NCI-H1417 treated with DMSO at 0.1 percent for 48 hours (cell line): ENCODE results near the gene CLCN1.
A peak's percentile ranks its signal among the peaks of the same experiment; 100 is the strongest.
"Not testable (repeated sequence)": the region's sequence is repeated elsewhere in the genome, so short reads cannot be mapped to it uniquely, and the experiment has no call there.

Experiments
- DNase-seq: peaks from one replicate; lab custom pipeline; 2025; lab: John Stamatoyannopoulos, UW

Gene CLCN1

GRCh38 chr7:143315776-143316175, at the start of gene CLCN1:
Gene CLCN1, plus strand, starts transcription at chr7:143316111. Its CDS starts 102 bp downstream, at chr7:143316213.
- no peak for DNase-seq

GRCh38 chr7:143269251-143269650, 46.7 kb upstream of the CLCN1 start:
- DNase-seq: no peak

- DNase-seq: no peak
Measured at GRCh38 chr7:143271240-143271639, 44.7 kb upstream of the CLCN1 start.

- no peak for DNase-seq
Measured at GRCh38 chr7:143272871-143273270, 43.0 kb upstream of the CLCN1 start.

GRCh38 chr7:143279186-143280098, 36.5 kb upstream of the CLCN1 start:
- DNase-seq: no peak

- no peak for DNase-seq
Measured at GRCh38 chr7:143280160-143280559, 35.8 kb upstream of the CLCN1 start.

- no peak for DNase-seq
Measured at GRCh38 chr7:143280566-143280965, 35.3 kb upstream of the CLCN1 start.

- no peak for DNase-seq
Measured at GRCh38 chr7:143281529-143281928, 34.4 kb upstream of the CLCN1 start.

- DNase-seq: no peak
Measured at GRCh38 chr7:143282124-143282523, 33.8 kb upstream of the CLCN1 start.

- no peak for DNase-seq
Measured at GRCh38 chr7:143283381-143283780, 32.5 kb upstream of the CLCN1 start.

- no peak for DNase-seq
Measured at GRCh38 chr7:143284591-143285469, 31.1 kb upstream of the CLCN1 start, which contains the start of gene TMEM139. Gene TMEM139, plus strand, starts transcription at chr7:143284958. Its CDS starts 1,000 bp downstream, at chr7:143285958.

GRCh38 chr7:143285470-143285778, 30.5 kb upstream of the CLCN1 start:
- no peak for DNase-seq

- no peak for DNase-seq
Measured at GRCh38 chr7:143285806-143286521, 29.9 kb upstream of the CLCN1 start.

- no peak for DNase-seq
Measured at GRCh38 chr7:143286522-143286890, 29.4 kb upstream of the CLCN1 start.

- DNase-seq: no peak
Measured at GRCh38 chr7:143287339-143287934, 28.5 kb upstream of the CLCN1 start.

- peak; percentile 80 for DNase-seq
Measured at GRCh38 chr7:143287935-143288826, 27.7 kb upstream of the CLCN1 start, which contains the start of gene CASP2. Gene CASP2, plus strand, starts transcription at chr7:143288351. Its CDS starts 105 bp downstream, at chr7:143288456.

GRCh38 chr7:143288836-143289235, 27.1 kb upstream of the CLCN1 start:
- no peak for DNase-seq

- DNase-seq: no peak
Measured at GRCh38 chr7:143289421-143289820, 26.5 kb upstream of the CLCN1 start.

- DNase-seq: not testable (repeated sequence)
Measured at GRCh38 chr7:143289888-143290287, 26.0 kb upstream of the CLCN1 start.

- DNase-seq: no peak
Measured at GRCh38 chr7:143290293-143290692, 25.6 kb upstream of the CLCN1 start.

GRCh38 chr7:143292876-143293275, 23.0 kb upstream of the CLCN1 start:
- DNase-seq: no peak
